Upper lobe of right lung (tissue), 1 donor: ENCODE measurements around the gene P3H3. TPM values are rescaled to one million over a fixed set of nuclear protein-coding genes. Genes with fewer than 3 reads are reported as not detected.

ENCODE experiments used
- ATAC-seq: fragments of 200-7000 bp; cut with Tn5 transposase; one replicate; pipeline ENCODE4 v1.9.1; 2020; ENCODE audit warnings: mild to moderate bottlenecking, moderate library complexity
- DNase-seq: peaks from one replicate; pipeline ENCODE4 v3.0.0-alpha.2; 2020
- H3K27ac ChIP-seq: fragments of 200-600 bp; one replicate; pipeline ENCODE4 v1.8.0; 2022
- H3K27me3 ChIP-seq: fragments of 200-600 bp; one replicate; pipeline ENCODE4 v1.8.0; 2022; ENCODE audit warnings: mild to moderate bottlenecking
- H3K36me3 ChIP-seq: fragments of 200-600 bp; one replicate; pipeline ENCODE4 v1.8.0; 2022
- H3K4me1 ChIP-seq: fragments of 200-600 bp; one replicate; pipeline ENCODE4 v1.8.0; 2022
- H3K4me3 ChIP-seq: fragments of 200-600 bp; one replicate; pipeline ENCODE4 v1.8.0; 2022; ENCODE audit warnings: mild to moderate bottlenecking
- H3K9me3 ChIP-seq: fragments of 200-600 bp; one replicate; pipeline ENCODE4 v1.8.0; 2022
- CTCF ChIP-seq: fragments of 200-600 bp; IDR thresholded peaks from one replicate; pipeline ENCODE4 v1.8.0; 2022; ENCODE audit warnings: antibody characterized with exemption
- intact Hi-C: fragments of 100-400 bp; cut with DNase I; formaldehyde crosslinking; loops from one replicate; pipeline ENCODE4 v1.11.0; 2022
- total RNA-seq: library from RNA; stranded (reverse); fragmentation: NEBNext Ultra II Directional; extraction: Animal tissue kit (Norgen Biotek cat#: 25700); gene quantifications from one replicate; pipeline ENCODE4 v1.2.1, GENCODE V29; 2021
- donor health status: DM: no; HTN: yes; CAD: no; lungs with severe emphysema.

P3H3 gene
- total RNA-seq, 1 donor from 2014 or later: 9.7 TPM

GRCh38 chr12:6851153-6851920, 23.1 kb downstream of the P3H3 start, which contains the start of gene CDCA3:
Gene CDCA3, minus strand, starts transcription at chr12:6851286. Its CDS starts 334 bp downstream, at chr12:6850952.
- DNase-seq: peak; percentile 94
- Histone ChIP-seq H3K9me3 (no peaks in the 10 kb centered on the region), H3K4me3 (peak within 1 kb of the TSS; percentile 85), H3K27me3 (no peaks in the 10 kb centered on the region), H3K4me1 (peaks cover 9% of the 10 kb centered on the region), H3K36me3 (peaks cover 16% of the 10 kb centered on the region), H3K27ac (peak within 1 kb of the TSS; percentile 96)
- ATAC-seq: peak; percentile 79
- TF ChIP-seq CTCF: no peak
- intact Hi-C loops: no loop called here

GRCh38 chr12:6851921-6852650, 23.9 kb downstream of the P3H3 start, which contains the start of gene USP5:
Gene USP5, plus strand, starts transcription at chr12:6852150. Its CDS starts 30 bp downstream, at chr12:6852180.
- peaks cover 24% of the 10 kb centered on the region for H3K36me3 ChIP-seq
- no peak for TF ChIP-seq CTCF
- peak; percentile 93 for ATAC-seq
- no peaks in the 10 kb centered on the region for H3K9me3 ChIP-seq
- intact Hi-C loops: no loop called here
- H3K4me3 ChIP-seq: peak within 1 kb of the TSS; percentile 85
- peaks cover 9% of the 10 kb centered on the region for H3K4me1 ChIP-seq
- H3K27ac ChIP-seq: peak within 1 kb of the TSS; percentile 96
- H3K27me3 ChIP-seq: no peaks in the 10 kb centered on the region
- DNase-seq: peak; percentile 100

GRCh38 chr12:6852651-6853354, 24.6 kb downstream of the P3H3 start:
- intact Hi-C loops: no loop called here
- DNase-seq: no peak
- Histone ChIP-seq H3K27ac (peak overlapping the region; percentile 66), H3K36me3 (peaks cover 31% of the 10 kb centered on the region), H3K27me3 (no peaks in the 10 kb centered on the region), H3K4me3 (peak overlapping the region; percentile 85), H3K4me1 (peaks cover 9% of the 10 kb centered on the region), H3K9me3 (no peaks in the 10 kb centered on the region)
- no peak for TF ChIP-seq CTCF
- ATAC-seq: no peak

- H3K9me3 ChIP-seq: no peaks in the 10 kb centered on the region
- H3K27ac ChIP-seq: no peak overlapping the region
- intact Hi-C loops: no loop called here
- no peaks in the 10 kb centered on the region for H3K27me3 ChIP-seq
- H3K4me3 ChIP-seq: no peak overlapping the region
- ATAC-seq (no peak), DNase-seq (no peak)
- H3K36me3 ChIP-seq: peaks cover 39% of the 10 kb centered on the region
- no peak for TF ChIP-seq CTCF
- peaks cover 9% of the 10 kb centered on the region for H3K4me1 ChIP-seq
Measured at GRCh38 chr12:6853626-6854025, 25.4 kb downstream of the P3H3 start.

GRCh38 chr12:6854036-6854435, 25.8 kb downstream of the P3H3 start:
- no peak for TF ChIP-seq CTCF
- ATAC-seq: no peak
- Histone ChIP-seq H3K36me3 (peaks cover 43% of the 10 kb centered on the region), H3K4me3 (no peak overlapping the region), H3K27me3 (no peaks in the 10 kb centered on the region), H3K4me1 (peaks cover 9% of the 10 kb centered on the region), H3K27ac (no peak overlapping the region), H3K9me3 (no peaks in the 10 kb centered on the region)
- no peak for DNase-seq
- intact Hi-C loops: no loop called here
